Karpas-422 (cell line): ENCODE results near the gene IREB2. TPM values are rescaled to one million over a fixed set of nuclear protein-coding genes. Genes with fewer than 3 reads are reported as not detected.

Experiments used
- DNase-seq: peaks from one replicate; pipeline ENCODE4 v3.0.0-alpha.2; 2015
- H2AFZ ChIP-seq: fragments of 200-600 bp; sonication (generic); 2 replicates; pipeline ENCODE4 v1.6.1; 2014; ENCODE audit warnings: antibody characterized with exemption, low read length, mixed read lengths
- H3K27ac ChIP-seq: fragments of 200-600 bp; sonication (generic); 2 replicates; pipeline ENCODE4 v1.5.1; 2014; ENCODE audit warnings: mild to moderate bottlenecking, low read length, moderate library complexity
- H3K27me3 ChIP-seq: fragments of 200-600 bp; sonication (generic); 2 replicates; pipeline ENCODE4 v1.6.1; 2014; ENCODE audit warnings: low read length, mixed read lengths
- H3K36me3 ChIP-seq: fragments of 200-600 bp; sonication (generic); 2 replicates; pipeline ENCODE4 v1.6.1; 2014; ENCODE audit warnings: low read length, mixed read lengths; ENCODE audit not compliant: insufficient read depth
- H3K4me1 ChIP-seq: fragments of 200-600 bp; sonication (generic); 2 replicates; pipeline ENCODE4 v1.6.1; 2014; ENCODE audit warnings: mild to moderate bottlenecking, low read length, mixed read lengths
- H3K4me2 ChIP-seq: fragments of 200-600 bp; sonication (generic); 2 replicates; pipeline ENCODE4 v1.6.1; 2014; ENCODE audit warnings: low read length, low read depth, mild to moderate bottlenecking; ENCODE audit not compliant: poor library complexity, severe bottlenecking
- H3K4me3 ChIP-seq: fragments of 200-600 bp; sonication (generic); 2 replicates; pipeline ENCODE4 v1.5.1; 2014; ENCODE audit warnings: mild to moderate bottlenecking, antibody characterized with exemption, low read length, mixed read lengths
- H3K79me2 ChIP-seq: fragments of 200-600 bp; sonication (generic); 2 replicates; pipeline ENCODE4 v1.6.1; 2014; ENCODE audit warnings: mild to moderate bottlenecking, low read length, mixed read lengths
- H3K9ac ChIP-seq: fragments of 200-600 bp; sonication (generic); 2 replicates; pipeline ENCODE4 v1.6.0; 2014; ENCODE audit warnings: low read length
- H3K9me2 ChIP-seq: fragments of 200-600 bp; sonication (generic), shearing (Covaris generic); replicated peaks from 2 replicates; pipeline ENCODE4 v1.6.0; 2014; ENCODE audit warnings: mild to moderate bottlenecking, low read length, moderate library complexity; ENCODE audit not compliant: insufficient read depth
- H3K9me3 ChIP-seq: fragments of 300-700, 200-600 bp; sonication (generic); 2 replicates; pipeline ENCODE4 v1.6.1; 2014; ENCODE audit warnings: low read length, mixed read lengths
- H4K20me1 ChIP-seq: fragments of 200-600 bp; sonication (generic); 2 replicates; pipeline ENCODE4 v1.6.1; 2014; ENCODE audit warnings: mild to moderate bottlenecking, antibody characterized with exemption, low read length, low read depth; ENCODE audit not compliant: insufficient read depth
- total RNA-seq: library from RNA; depleted of rRNA; stranded (reverse); fragments of >200 nt; shearing (Covaris generic); gene quantifications from 2 replicates; pipeline ENCODE4 v1.2.3, GENCODE V29; 2014; ENCODE audit warnings: low replicate concordance

The IREB2 gene
- total RNA-seq, 1 experiment from 2014 or later = 36.2 TPM

- H3K36me3 ChIP-seq = peaks cover 48% of the 10 kb centered on the region
- H3K27ac ChIP-seq = no peak overlapping the region
- no peaks in the 10 kb centered on the region for H3K9me2 ChIP-seq
- H3K9ac ChIP-seq = no peak overlapping the region
- H4K20me1 ChIP-seq = peaks cover 11% of the 10 kb centered on the region; the same call in 1 of the 2 replicates
- peaks cover 100% of the 10 kb centered on the region for H3K79me2 ChIP-seq
- H3K4me2 ChIP-seq = no peak overlapping the region
- H3K9me3 ChIP-seq = no peaks in the 10 kb centered on the region
- no peak overlapping the region for H2AFZ ChIP-seq
- peaks cover 6% of the 10 kb centered on the region for H3K4me1 ChIP-seq
- no peak for DNase-seq
- no peak overlapping the region for H3K4me3 ChIP-seq
- no peaks in the 10 kb centered on the region for H3K27me3 ChIP-seq
Observed at GRCh38 chr15:78445875-78446274, 7.9 kb downstream of the IREB2 start.

- no peaks in the 10 kb centered on the region for H3K9me3 ChIP-seq
- peaks cover 100% of the 10 kb centered on the region for H3K79me2 ChIP-seq
- H3K27ac ChIP-seq = no peak overlapping the region
- H2AFZ ChIP-seq = no peak overlapping the region
- DNase-seq = no peak
- peaks cover 41% of the 10 kb centered on the region for H3K36me3 ChIP-seq
- peaks cover 4% of the 10 kb centered on the region for H3K4me1 ChIP-seq
- peaks cover 11% of the 10 kb centered on the region; the same call in 1 of the 2 replicates for H4K20me1 ChIP-seq
- H3K4me3 ChIP-seq = no peak overlapping the region
- no peaks in the 10 kb centered on the region for H3K27me3 ChIP-seq
- H3K4me2 ChIP-seq = no peak overlapping the region
- no peaks in the 10 kb centered on the region for H3K9me2 ChIP-seq
- H3K9ac ChIP-seq = no peak overlapping the region
Observed at GRCh38 chr15:78446551-78446950, 8.5 kb downstream of the IREB2 start.

GRCh38 chr15:78448441-78449219 lies 10.6 kb downstream of the IREB2 start:
- DNase-seq = no peak
- Histone ChIP-seq H3K4me2 (no peak overlapping the region), H3K4me3 (no peak overlapping the region), H3K36me3 (peaks cover 29% of the 10 kb centered on the region; the same call in 1 of the 2 replicates), H3K4me1 (peaks cover 25% of the 10 kb centered on the region), H3K79me2 (peaks cover 100% of the 10 kb centered on the region), H2AFZ (no peak overlapping the region), H3K9me3 (no peaks in the 10 kb centered on the region), H3K9me2 (no peaks in the 10 kb centered on the region), H3K27ac (no peak overlapping the region), H4K20me1 (peaks cover 11% of the 10 kb centered on the region; the same call in 1 of the 2 replicates), H3K27me3 (no peaks in the 10 kb centered on the region), H3K9ac (no peak overlapping the region)

- Histone ChIP-seq H4K20me1 (peaks cover 11% of the 10 kb centered on the region; the same call in 1 of the 2 replicates), H3K27ac (no peak overlapping the region), H3K9me3 (no peaks in the 10 kb centered on the region), H3K36me3 (peaks cover 22% of the 10 kb centered on the region; the same call in 1 of the 2 replicates), H3K9ac (no peak overlapping the region), H3K27me3 (no peaks in the 10 kb centered on the region), H2AFZ (no peak overlapping the region), H3K79me2 (peaks cover 100% of the 10 kb centered on the region), H3K9me2 (no peaks in the 10 kb centered on the region), H3K4me1 (peaks cover 32% of the 10 kb centered on the region), H3K4me2 (no peak overlapping the region), H3K4me3 (no peak overlapping the region)
- DNase-seq = no peak
Observed at GRCh38 chr15:78449220-78449999, 11.4 kb downstream of the IREB2 start.

- no peak overlapping the region for H3K4me2 ChIP-seq
- no peak overlapping the region for H2AFZ ChIP-seq
- H3K9me2 ChIP-seq = no peaks in the 10 kb centered on the region
- no peak overlapping the region for H3K9ac ChIP-seq
- H3K79me2 ChIP-seq = peaks cover 100% of the 10 kb centered on the region
- peaks cover 14% of the 10 kb centered on the region; the same call in 1 of the 2 replicates for H4K20me1 ChIP-seq
- no peak overlapping the region for H3K4me3 ChIP-seq
- DNase-seq = no peak
- H3K9me3 ChIP-seq = no peaks in the 10 kb centered on the region
- H3K27me3 ChIP-seq = no peaks in the 10 kb centered on the region
- peaks cover 42% of the 10 kb centered on the region for H3K4me1 ChIP-seq
- no peak overlapping the region for H3K27ac ChIP-seq
- peaks cover 25% of the 10 kb centered on the region; the same call in 1 of the 2 replicates for H3K36me3 ChIP-seq
Observed at GRCh38 chr15:78450285-78450858, 12.4 kb downstream of the IREB2 start.

GRCh38 chr15:78452485-78452884 lies 14.5 kb downstream of the IREB2 start:
- H3K9me2 ChIP-seq = no peaks in the 10 kb centered on the region
- DNase-seq = no peak
- H3K4me1 ChIP-seq = peaks cover 52% of the 10 kb centered on the region
- no peaks in the 10 kb centered on the region for H3K9me3 ChIP-seq
- H3K9ac ChIP-seq = no peak overlapping the region
- peaks cover 19% of the 10 kb centered on the region; the same call in 1 of the 2 replicates for H4K20me1 ChIP-seq
- peaks cover 31% of the 10 kb centered on the region; the same call in 1 of the 2 replicates for H3K36me3 ChIP-seq
- H3K4me3 ChIP-seq = peak overlapping the region; percentile 42; the same call in 1 of the 2 replicates
- H2AFZ ChIP-seq = no peak overlapping the region
- peaks cover 100% of the 10 kb centered on the region for H3K79me2 ChIP-seq
- H3K27ac ChIP-seq = peak overlapping the region; percentile 77
- no peaks in the 10 kb centered on the region for H3K27me3 ChIP-seq
- H3K4me2 ChIP-seq = peak overlapping the region; percentile 64

GRCh38 chr15:78453447-78453846 lies 15.4 kb downstream of the IREB2 start:
- Histone ChIP-seq H4K20me1 (peaks cover 24% of the 10 kb centered on the region), H3K9me2 (no peaks in the 10 kb centered on the region), H3K79me2 (peaks cover 100% of the 10 kb centered on the region), H3K4me3 (peak overlapping the region; percentile 42; the same call in 1 of the 2 replicates), H3K4me2 (peak overlapping the region; percentile 64), H2AFZ (no peak overlapping the region), H3K9me3 (no peaks in the 10 kb centered on the region), H3K9ac (peak overlapping the region; percentile 22; the same call in 1 of the 2 replicates), H3K27ac (peak overlapping the region; percentile 77), H3K4me1 (peaks cover 52% of the 10 kb centered on the region), H3K36me3 (peaks cover 27% of the 10 kb centered on the region; the same call in 1 of the 2 replicates), H3K27me3 (no peaks in the 10 kb centered on the region)
- peak; percentile 86 for DNase-seq
